Measurements from ENCODE around the gene IL4R.

- no peak for TF ChIP-seq CTCF (IDR thresholded peaks at IDR 0.05)
- TF ChIP-seq POLR2A (IDR thresholded peaks at IDR 0.05): no peak
These were observed 45.8 kb downstream of the IL4R start for GRCh38 chr16:27359615-27360014.
